Measurements from ENCODE around the gene C1orf21. TPM values are rescaled to one million over a fixed set of nuclear protein-coding genes. Genes with fewer than 3 reads are reported as not detected.

Gene C1orf21
- total and polyA plus RNA-seq, 12 donors = 23.2 to 177 (median 87.9) TPM

DNA sequence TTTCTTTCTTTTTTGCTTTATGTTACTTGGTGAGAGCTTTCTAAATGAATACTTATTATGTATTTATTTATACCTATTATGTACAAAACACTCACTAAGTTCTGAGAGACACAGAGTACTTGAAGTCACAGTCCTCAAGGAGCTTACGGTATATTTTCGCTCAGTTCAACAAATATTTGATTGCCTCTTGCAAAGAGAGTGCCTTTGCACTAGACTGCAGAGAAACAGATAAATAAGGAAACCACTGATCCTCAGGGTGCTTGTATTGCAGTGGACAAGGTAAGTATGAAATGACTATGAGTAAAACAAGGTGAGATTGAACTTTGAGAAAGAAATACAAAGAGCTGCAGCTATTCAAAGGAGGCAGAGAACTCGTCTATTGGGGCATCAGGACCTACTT lies 123.3 kb downstream of the C1orf21 start:
- intact Hi-C loops (cut with DNase I) = no loop called here
- Histone ChIP-seq H3K9me3 (replicated peaks in 1 of 3) (no peaks in the 10 kb centered on the region), H3K36me3 (replicated peaks in 1 of 2) (no peaks in the 10 kb centered on the region), H3K4me1 (replicated peaks in 1 of 2) (peaks cover 38 to 47% of the 10 kb centered on the region in 2 donors), H3K4me3 (no peak overlapping the region), H3K27me3 (no peaks in the 10 kb centered on the region), H3K27ac (no peak overlapping the region)
- TF ChIP-seq, protein P1, sequence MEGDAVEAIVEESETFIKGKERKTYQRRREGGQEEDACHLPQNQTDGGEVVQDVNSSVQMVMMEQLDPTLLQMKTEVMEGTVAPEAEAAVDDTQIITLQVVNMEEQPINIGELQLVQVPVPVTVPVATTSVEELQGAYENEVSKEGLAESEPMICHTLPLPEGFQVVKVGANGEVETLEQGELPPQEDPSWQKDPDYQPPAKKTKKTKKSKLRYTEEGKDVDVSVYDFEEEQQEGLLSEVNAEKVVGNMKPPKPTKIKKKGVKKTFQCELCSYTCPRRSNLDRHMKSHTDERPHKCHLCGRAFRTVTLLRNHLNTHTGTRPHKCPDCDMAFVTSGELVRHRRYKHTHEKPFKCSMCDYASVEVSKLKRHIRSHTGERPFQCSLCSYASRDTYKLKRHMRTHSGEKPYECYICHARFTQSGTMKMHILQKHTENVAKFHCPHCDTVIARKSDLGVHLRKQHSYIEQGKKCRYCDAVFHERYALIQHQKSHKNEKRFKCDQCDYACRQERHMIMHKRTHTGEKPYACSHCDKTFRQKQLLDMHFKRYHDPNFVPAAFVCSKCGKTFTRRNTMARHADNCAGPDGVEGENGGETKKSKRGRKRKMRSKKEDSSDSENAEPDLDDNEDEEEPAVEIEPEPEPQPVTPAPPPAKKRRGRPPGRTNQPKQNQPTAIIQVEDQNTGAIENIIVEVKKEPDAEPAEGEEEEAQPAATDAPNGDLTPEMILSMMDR (IDR thresholded peaks at IDR 0.05) = no peak
- no peak for TF ChIP-seq POLR2A (IDR thresholded peaks at IDR 0.05)
- WGBS, 4 donors = 93 to 98% (median 96%) methylated on average over 3 of the region's 3 CpGs
- no peak for DNase-seq

DNA sequence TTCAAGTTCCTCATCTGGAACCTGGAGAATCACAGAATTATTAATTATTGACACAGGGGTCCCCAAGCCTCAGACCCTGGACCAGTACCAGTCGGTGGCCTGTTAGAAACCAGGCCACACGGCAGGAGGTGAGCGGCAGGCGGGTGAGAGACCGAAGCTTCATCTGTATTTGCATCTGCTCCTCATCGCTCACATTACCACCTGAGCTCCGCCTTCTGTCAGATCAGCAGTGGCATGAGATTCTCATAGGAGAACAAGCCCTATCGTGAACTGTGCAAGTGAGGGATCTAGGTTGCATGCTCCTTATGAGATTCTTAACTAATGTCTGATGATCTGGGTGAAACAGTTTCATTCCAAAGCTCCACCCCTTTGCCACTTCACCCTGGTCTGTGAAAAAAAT lies 125.9 kb downstream of the C1orf21 start:
- peaks cover 36 to 43% of the 10 kb centered on the region in 2 donors for H3K4me1 ChIP-seq (replicated peaks in 1 of 2)
- no peaks in the 10 kb centered on the region for H3K36me3 ChIP-seq (replicated peaks in 1 of 2)
- H3K27me3 ChIP-seq = no peaks in the 10 kb centered on the region
- DNase-seq = no peak
- WGBS, 4 donors = 85 to 99% (median 96%) methylated on average over 7 to 8 of the region's 8 CpGs
- H3K9me3 ChIP-seq (replicated peaks in 1 of 3) = no peaks in the 10 kb centered on the region
- no peak for TF ChIP-seq POLR2A (IDR thresholded peaks at IDR 0.05)
- TF ChIP-seq, protein P1 (IDR thresholded peaks at IDR 0.05) = no peak
- peak overlapping the region in 3 of 5 donors; percentile 15 to 69 (median 22) for H3K27ac ChIP-seq
- no peak overlapping the region for H3K4me3 ChIP-seq
- intact Hi-C loops (cut with DNase I) = no loop called here

DNA sequence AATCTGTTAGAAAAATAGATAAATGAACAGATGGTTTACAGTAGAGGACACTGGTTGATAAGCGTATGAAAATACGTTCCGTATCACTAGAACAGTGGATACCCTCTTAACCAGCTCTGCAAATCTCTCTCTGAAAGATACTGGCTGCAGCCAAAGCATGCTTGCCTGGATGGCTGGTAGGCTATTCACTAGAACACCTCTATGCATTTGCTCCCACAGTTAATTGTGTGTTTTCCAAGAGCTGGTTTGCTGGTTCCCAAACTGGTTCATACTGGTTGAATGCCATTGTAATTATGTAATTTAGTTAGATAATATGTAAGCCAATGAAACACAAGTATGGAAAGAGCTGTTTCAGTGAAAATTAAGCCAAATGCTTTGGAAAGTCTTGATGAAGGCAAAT lies 126.6 kb downstream of the C1orf21 start:
- TF ChIP-seq, protein P1 (IDR thresholded peaks at IDR 0.05) = no peak
- TF ChIP-seq POLR2A (IDR thresholded peaks at IDR 0.05) = no peak

DNA sequence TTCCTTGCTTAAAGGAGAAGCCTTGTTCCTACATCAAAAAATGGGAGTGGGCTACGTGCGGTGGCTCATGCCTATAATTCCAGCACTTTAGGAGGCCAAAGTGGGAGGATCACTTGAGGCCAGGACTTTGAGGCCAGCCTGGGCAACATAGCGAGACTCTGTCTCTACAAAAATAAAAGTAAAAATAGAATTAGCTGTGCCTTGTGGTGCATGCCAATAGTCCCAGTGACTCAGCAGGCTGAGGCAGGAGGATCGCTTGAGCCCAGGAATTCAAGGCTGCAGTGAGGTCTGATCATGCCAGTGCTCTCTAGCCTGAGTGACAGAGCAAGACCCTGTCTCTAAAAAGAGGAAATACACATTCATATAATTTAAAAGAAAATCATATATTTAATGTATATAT lies 127.1 kb downstream of the C1orf21 start:
- peak overlapping the region; percentile 43 to 75 (median 69) for H3K27ac ChIP-seq
- peak; percentile 66 to 88 (median 85) for DNase-seq

More for the DNA sequence above, 126.6 kb downstream of the C1orf21 start:
- Histone ChIP-seq H3K4me3 (no peak overlapping the region), H3K36me3 (replicated peaks in 1 of 2) (no peaks in the 10 kb centered on the region), H3K27me3 (no peaks in the 10 kb centered on the region), H3K9me3 (replicated peaks in 1 of 3) (no peaks in the 10 kb centered on the region), H3K27ac (peak overlapping the region; percentile 15 to 75 (median 69)), H3K4me1 (replicated peaks in 1 of 2) (peaks cover 38 to 43% of the 10 kb centered on the region in 2 donors)
- no peak for DNase-seq
- 37 to 68% (median 49%) methylated on average over 3 of the region's 3 CpGs for WGBS, 4 donors
- intact Hi-C loops (cut with DNase I) = no loop called here

More for the DNA sequence above, 127.1 kb downstream of the C1orf21 start:
- Histone ChIP-seq H3K4me3 (no peak overlapping the region), H3K9me3 (replicated peaks in 1 of 3) (no peaks in the 10 kb centered on the region), H3K4me1 (replicated peaks in 1 of 2) (peaks cover 38 to 43% of the 10 kb centered on the region in 2 donors), H3K27me3 (no peaks in the 10 kb centered on the region), H3K36me3 (replicated peaks in 1 of 2) (no peaks in the 10 kb centered on the region)
- intact Hi-C loops (cut with DNase I) = no loop called here
- TF ChIP-seq, protein P1 (IDR thresholded peaks at IDR 0.05) = no peak
- TF ChIP-seq POLR2A (IDR thresholded peaks at IDR 0.05) = no peak
- WGBS, 4 donors = 62 to 73% (median 67%) methylated on average over 4 of the region's 4 CpGs
